Mammary epithelial cell (primary cell): ENCODE results near the gene NRM.

Experiments
- EZH2 ChIP-seq: IDR thresholded peaks from 2 replicates; pipeline ENCODE4 v1.6.1; 2012; ENCODE audit warnings: low read length, inconsistent platforms, borderline replicate concordance
- TF ChIP-seq, protein P1 (sequence below), 2 donors: IDR thresholded peaks in 1 of 2; conservative IDR thresholded peaks in 1 of 2; 2 replicates each; pipeline ENCODE4 v1.5.1; 2011 to 2012; ENCODE audit warnings: inconsistent platforms in 2 of 2, low read length in 2 of 2, mild to moderate bottlenecking in 2 of 2, control low read depth in 1 of 2, low read depth in 1 of 2; ENCODE audit not compliant: insufficient read depth in 1 of 2; ENCODE audit errors: extremely low read depth in 1 of 2

GRCh38 chr6:30696432-30696831, 5.6 kb upstream of the NRM start:
- TF ChIP-seq, protein P1, sequence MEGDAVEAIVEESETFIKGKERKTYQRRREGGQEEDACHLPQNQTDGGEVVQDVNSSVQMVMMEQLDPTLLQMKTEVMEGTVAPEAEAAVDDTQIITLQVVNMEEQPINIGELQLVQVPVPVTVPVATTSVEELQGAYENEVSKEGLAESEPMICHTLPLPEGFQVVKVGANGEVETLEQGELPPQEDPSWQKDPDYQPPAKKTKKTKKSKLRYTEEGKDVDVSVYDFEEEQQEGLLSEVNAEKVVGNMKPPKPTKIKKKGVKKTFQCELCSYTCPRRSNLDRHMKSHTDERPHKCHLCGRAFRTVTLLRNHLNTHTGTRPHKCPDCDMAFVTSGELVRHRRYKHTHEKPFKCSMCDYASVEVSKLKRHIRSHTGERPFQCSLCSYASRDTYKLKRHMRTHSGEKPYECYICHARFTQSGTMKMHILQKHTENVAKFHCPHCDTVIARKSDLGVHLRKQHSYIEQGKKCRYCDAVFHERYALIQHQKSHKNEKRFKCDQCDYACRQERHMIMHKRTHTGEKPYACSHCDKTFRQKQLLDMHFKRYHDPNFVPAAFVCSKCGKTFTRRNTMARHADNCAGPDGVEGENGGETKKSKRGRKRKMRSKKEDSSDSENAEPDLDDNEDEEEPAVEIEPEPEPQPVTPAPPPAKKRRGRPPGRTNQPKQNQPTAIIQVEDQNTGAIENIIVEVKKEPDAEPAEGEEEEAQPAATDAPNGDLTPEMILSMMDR (conservative IDR thresholded peaks at IDR 0.05 in 1 of 2, IDR thresholded peaks at IDR 0.05 in 1 of 2; ENCODE audit: extremely low read depth in 1 of 2, insufficient read depth in 1 of 2, low read depth in 1 of 2, low read length in 2 of 2) = no peak
- TF ChIP-seq EZH2 = no peak
